Tibial nerve (tissue), 3 donors: ENCODE results near the gene GSX1.

ENCODE experiments used
- POLR2A ChIP-seq, 2 donors: fragments of 450-650 bp; IDR thresholded peaks; one replicate each; pipeline ENCODE4 v1.6.1; 2017; ENCODE audit warnings: antibody characterized with exemption in 2 of 2, mild to moderate bottlenecking in 2 of 2, moderate library complexity in 2 of 2
- TF ChIP-seq, protein P1 (sequence below), 5 experiments: fragments of 200-600 bp in 3 of 5; fragments of 450-650 bp in 2 of 5; sonication (generic) in 3 of 5; IDR thresholded peaks; one replicate each; pipeline ENCODE4 v1.5.1; 2016 to 2019; ENCODE audit warnings: antibody characterized with exemption in 5 of 5, mild to moderate bottlenecking in 3 of 5, moderate library complexity in 2 of 5

DNA sequence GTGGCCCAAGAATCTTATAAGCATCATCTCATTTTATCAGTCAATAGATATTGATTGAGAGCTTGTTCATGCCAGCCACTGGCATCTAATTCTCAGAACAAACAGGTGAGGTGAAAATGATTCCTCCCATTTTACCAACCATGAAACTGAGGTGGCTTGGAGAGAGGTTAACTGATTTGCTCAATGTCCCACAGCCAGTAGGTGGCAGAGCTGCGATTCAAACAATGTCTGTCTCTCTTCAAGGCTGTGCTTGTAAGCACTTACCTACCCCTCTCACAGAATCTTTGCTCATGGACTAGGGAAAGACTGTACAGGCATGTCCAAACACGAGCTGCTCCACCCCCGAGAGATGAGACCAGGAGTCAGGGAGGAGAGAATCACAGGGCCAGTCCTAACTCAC lies 21.5 kb upstream of the GSX1 start:
- TF ChIP-seq, protein P1, sequence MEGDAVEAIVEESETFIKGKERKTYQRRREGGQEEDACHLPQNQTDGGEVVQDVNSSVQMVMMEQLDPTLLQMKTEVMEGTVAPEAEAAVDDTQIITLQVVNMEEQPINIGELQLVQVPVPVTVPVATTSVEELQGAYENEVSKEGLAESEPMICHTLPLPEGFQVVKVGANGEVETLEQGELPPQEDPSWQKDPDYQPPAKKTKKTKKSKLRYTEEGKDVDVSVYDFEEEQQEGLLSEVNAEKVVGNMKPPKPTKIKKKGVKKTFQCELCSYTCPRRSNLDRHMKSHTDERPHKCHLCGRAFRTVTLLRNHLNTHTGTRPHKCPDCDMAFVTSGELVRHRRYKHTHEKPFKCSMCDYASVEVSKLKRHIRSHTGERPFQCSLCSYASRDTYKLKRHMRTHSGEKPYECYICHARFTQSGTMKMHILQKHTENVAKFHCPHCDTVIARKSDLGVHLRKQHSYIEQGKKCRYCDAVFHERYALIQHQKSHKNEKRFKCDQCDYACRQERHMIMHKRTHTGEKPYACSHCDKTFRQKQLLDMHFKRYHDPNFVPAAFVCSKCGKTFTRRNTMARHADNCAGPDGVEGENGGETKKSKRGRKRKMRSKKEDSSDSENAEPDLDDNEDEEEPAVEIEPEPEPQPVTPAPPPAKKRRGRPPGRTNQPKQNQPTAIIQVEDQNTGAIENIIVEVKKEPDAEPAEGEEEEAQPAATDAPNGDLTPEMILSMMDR (IDR thresholded peaks at IDR 0.05) = no peak
- TF ChIP-seq POLR2A (IDR thresholded peaks at IDR 0.05) = no peak
